Measurements from ENCODE around the gene KRT74.

The KRT74 gene

GRCh38 chr12:52518574-52519386 lies 54.9 kb downstream of the KRT74 start:
- no peak overlapping the region for H3K27ac ChIP-seq (ENCODE audit: low read length)
- H3K36me3 ChIP-seq (ENCODE audit: control insufficient read depth in 1 of 2, insufficient read depth in 2 of 2, low read length in 2 of 2) = no peaks in the 10 kb centered on the region
- no peak overlapping the region for H3K4me3 ChIP-seq (ENCODE audit: low read depth in 1 of 2, low read length in 2 of 2)

GRCh38 chr12:52517888-52518287 lies 55.8 kb downstream of the KRT74 start:
- Histone ChIP-seq H3K4me3 (ENCODE audit: low read depth in 1 of 2, low read length in 2 of 2) (no peak overlapping the region), H3K27me3 (ENCODE audit: low read depth, low read length) (no peaks in the 10 kb centered on the region), H3K9me3 (ENCODE audit: control insufficient read depth in 1 of 2, low read length in 2 of 2) (no peaks in the 10 kb centered on the region), H3K4me1 (ENCODE audit: control insufficient read depth in 1 of 2, insufficient read depth in 2 of 2, low read length in 2 of 2) (peaks cover 6 to 15% of the 10 kb centered on the region in 2 donors), H3K27ac (ENCODE audit: low read length) (no peak overlapping the region), H3K36me3 (ENCODE audit: control insufficient read depth in 1 of 2, insufficient read depth in 2 of 2, low read length in 2 of 2) (no peaks in the 10 kb centered on the region)

More at GRCh38 chr12:52518574-52519386, 54.9 kb downstream of the KRT74 start:
- H3K9me3 ChIP-seq (ENCODE audit: control insufficient read depth in 1 of 2, low read length in 2 of 2) = no peaks in the 10 kb centered on the region
- peaks cover 6 to 15% of the 10 kb centered on the region in 2 donors for H3K4me1 ChIP-seq (ENCODE audit: control insufficient read depth in 1 of 2, insufficient read depth in 2 of 2, low read length in 2 of 2)
- no peaks in the 10 kb centered on the region for H3K27me3 ChIP-seq (ENCODE audit: low read depth, low read length)

- Histone ChIP-seq H3K9me3 (ENCODE audit: control insufficient read depth in 1 of 2, low read length in 2 of 2) (no peaks in the 10 kb centered on the region), H3K27ac (ENCODE audit: low read length) (no peak overlapping the region), H3K4me1 (ENCODE audit: control insufficient read depth in 1 of 2, insufficient read depth in 2 of 2, low read length in 2 of 2) (peaks cover 6 to 15% of the 10 kb centered on the region in 2 donors), H3K27me3 (ENCODE audit: low read depth, low read length) (no peaks in the 10 kb centered on the region), H3K36me3 (ENCODE audit: control insufficient read depth in 1 of 2, insufficient read depth in 2 of 2, low read length in 2 of 2) (no peaks in the 10 kb centered on the region), H3K4me3 (ENCODE audit: low read depth in 1 of 2, low read length in 2 of 2) (no peak overlapping the region)
These were observed 56.4 kb downstream of the KRT74 start for GRCh38 chr12:52517005-52517835.

GRCh38 chr12:52515927-52516831 lies 57.5 kb downstream of the KRT74 start:
- Histone ChIP-seq H3K4me1 (ENCODE audit: control insufficient read depth in 1 of 2, insufficient read depth in 2 of 2, low read length in 2 of 2) (peaks cover under 1 to 6% of the 10 kb centered on the region in 2 donors), H3K36me3 (ENCODE audit: control insufficient read depth in 1 of 2, insufficient read depth in 2 of 2, low read length in 2 of 2) (no peaks in the 10 kb centered on the region), H3K27me3 (ENCODE audit: low read depth, low read length) (no peaks in the 10 kb centered on the region), H3K9me3 (ENCODE audit: control insufficient read depth in 1 of 2, low read length in 2 of 2) (no peaks in the 10 kb centered on the region), H3K27ac (ENCODE audit: low read length) (no peak overlapping the region), H3K4me3 (ENCODE audit: low read depth in 1 of 2, low read length in 2 of 2) (no peak overlapping the region)
